AG09309 (cell line): ENCODE results near the gene PTAFR.

ENCODE experiments used
- DNase-seq: peaks from one replicate; pipeline ENCODE4 v3.0.0-alpha.2; 2010; ENCODE audit warnings: low read depth
- H3K4me3 ChIP-seq: 2 replicates; pipeline ENCODE4 v1.5.1; 2011; ENCODE audit warnings: mild to moderate bottlenecking, low read depth, low read length, moderate library complexity; ENCODE audit not compliant: control insufficient read depth
- TF ChIP-seq, protein P1 (sequence below): IDR thresholded peaks from 2 replicates; pipeline ENCODE4 v1.5.1; 2011; ENCODE audit warnings: mild to moderate bottlenecking, low read depth, low read length, inconsistent platforms; ENCODE audit not compliant: insufficient read depth, control insufficient read depth; ENCODE audit errors: missing control alignments

The PTAFR gene

DNA sequence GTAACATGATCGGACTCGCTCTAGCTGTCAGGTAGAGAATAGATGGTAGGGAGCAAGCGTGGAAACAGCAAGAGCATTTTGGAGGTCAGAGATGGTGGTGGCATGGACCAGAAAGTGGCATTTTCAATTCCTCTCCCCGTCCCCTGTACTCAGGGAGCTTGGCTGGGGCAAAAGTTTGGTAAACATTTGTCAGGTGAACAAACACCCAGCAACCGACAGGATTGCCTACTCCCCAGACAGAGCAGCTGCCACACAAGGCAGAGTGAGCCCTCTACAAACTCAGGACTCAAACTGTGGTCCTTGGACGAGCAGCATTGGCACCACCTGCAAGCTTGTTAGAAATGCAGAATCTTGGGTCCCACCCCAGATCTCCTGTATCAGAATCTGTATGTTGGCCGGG, 14.3 kb downstream of the PTAFR start:
- DNase-seq, result no peak
- TF ChIP-seq, protein P1, sequence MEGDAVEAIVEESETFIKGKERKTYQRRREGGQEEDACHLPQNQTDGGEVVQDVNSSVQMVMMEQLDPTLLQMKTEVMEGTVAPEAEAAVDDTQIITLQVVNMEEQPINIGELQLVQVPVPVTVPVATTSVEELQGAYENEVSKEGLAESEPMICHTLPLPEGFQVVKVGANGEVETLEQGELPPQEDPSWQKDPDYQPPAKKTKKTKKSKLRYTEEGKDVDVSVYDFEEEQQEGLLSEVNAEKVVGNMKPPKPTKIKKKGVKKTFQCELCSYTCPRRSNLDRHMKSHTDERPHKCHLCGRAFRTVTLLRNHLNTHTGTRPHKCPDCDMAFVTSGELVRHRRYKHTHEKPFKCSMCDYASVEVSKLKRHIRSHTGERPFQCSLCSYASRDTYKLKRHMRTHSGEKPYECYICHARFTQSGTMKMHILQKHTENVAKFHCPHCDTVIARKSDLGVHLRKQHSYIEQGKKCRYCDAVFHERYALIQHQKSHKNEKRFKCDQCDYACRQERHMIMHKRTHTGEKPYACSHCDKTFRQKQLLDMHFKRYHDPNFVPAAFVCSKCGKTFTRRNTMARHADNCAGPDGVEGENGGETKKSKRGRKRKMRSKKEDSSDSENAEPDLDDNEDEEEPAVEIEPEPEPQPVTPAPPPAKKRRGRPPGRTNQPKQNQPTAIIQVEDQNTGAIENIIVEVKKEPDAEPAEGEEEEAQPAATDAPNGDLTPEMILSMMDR, result no peak
- H3K4me3 ChIP-seq, result no peak overlapping the region

DNA sequence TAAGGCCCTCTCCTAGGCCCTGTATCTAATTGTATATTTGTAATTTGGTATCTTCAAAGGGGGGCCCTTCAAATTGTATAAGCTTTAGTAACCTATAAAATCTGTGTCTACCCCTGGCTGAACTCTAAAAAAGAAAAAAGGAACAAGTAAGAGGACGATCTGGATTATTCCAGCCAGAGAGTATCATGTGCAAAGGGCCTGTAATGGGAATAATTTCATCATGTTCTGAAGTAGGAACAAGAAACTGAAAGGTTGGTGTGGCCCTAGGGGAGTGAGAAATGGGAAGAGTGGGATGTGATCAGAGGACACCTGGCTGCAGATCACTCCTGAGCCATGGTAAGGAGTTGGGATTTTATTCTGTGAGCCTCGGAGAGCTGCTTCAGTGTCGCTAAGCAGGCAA, 14.7 kb downstream of the PTAFR start:
- TF ChIP-seq, protein P1, result no peak
- H3K4me3 ChIP-seq, result no peak overlapping the region
- DNase-seq, result no peak

DNA sequence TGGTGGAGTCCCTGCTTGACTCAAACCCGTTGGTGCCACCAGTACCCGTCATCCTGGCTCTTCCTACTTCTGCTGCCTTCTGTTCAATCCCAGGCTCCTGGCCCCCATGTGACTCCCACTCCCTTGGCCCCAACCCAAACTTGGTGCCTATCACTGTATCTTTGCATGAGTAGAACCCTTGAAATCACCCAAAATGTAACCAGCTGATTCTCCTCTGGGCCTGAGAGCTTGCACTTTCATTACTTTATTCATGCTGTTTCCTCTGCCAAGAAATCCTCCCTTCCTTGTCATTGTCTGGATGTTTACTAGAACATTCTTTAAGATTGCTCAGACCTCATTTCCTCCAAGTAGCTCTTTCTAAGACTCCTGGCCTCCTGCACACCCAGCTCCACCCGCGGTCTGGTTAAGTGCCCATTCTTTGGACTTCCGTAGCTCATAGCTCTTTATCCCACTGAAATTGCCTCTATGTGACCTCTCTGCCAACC, 15.7 kb downstream of the PTAFR start:
- TF ChIP-seq, protein P1, result no peak
- DNase-seq, result peak; percentile 49
- H3K4me3 ChIP-seq, result no peak overlapping the region

DNA sequence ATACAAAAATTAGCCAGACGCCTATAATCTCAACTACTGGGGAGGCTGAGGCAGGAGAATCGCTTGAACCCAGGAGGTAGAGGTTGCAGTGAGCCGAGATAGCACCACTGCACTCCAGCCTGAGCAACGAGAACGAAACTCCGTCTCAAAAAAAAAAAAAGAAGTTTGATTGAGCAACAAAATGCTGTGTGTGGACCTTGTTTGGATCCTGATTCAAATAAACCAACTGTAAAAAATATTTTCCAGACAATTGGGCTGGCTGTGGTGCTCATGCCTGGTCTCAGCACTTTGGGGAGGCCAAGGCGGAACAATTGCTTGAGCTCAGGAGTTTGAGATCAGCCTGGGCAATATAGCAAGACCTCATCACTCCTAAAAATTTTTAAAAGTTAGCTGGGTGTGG, 16.8 kb downstream of the PTAFR start:
- no peak overlapping the region for H3K4me3 ChIP-seq
- DNase-seq, result no peak
- TF ChIP-seq, protein P1, result no peak

DNA sequence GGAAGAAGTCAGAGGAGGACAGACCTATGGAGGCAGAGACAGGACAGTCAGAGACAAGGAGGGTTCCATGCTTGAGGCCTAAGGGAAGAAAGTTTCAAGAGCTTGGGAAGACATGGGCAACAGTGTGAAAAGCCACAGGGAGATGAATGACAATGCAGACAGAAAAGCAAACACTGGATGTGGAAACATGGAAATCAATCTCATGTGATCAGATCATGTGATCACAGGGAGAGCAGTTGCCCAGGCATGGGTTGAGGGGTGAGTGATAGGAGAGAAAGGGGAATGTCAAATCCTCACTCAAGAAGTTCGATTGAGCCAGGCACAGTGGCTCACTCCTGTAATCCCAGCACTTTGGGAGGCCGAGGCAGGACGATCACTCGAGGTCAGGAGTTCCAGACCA, 17.2 kb downstream of the PTAFR start:
- no peak for DNase-seq
- TF ChIP-seq, protein P1, result no peak
- H3K4me3 ChIP-seq, result no peak overlapping the region

DNA sequence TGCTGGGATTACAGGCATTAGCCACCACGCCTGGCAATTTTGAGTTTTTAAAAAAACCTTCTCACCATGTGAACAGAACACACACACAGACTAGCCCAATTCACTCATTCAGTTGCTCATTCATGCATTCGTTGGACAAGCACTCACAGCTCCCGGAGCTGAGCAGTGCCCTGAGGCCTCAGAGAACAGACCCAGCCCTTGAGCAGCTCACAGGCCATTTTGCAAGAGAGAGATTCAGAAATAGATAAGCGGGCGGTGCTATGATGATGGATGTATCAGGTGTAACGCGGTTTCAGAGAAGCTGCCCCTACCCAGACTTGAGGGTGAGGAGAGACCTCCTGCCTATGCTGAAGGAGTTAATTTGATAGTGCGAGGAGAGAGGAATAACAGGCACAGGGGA, 18.6 kb downstream of the PTAFR start:
- no peak overlapping the region for H3K4me3 ChIP-seq
- DNase-seq, result no peak
- TF ChIP-seq, protein P1, result no peak

DNA sequence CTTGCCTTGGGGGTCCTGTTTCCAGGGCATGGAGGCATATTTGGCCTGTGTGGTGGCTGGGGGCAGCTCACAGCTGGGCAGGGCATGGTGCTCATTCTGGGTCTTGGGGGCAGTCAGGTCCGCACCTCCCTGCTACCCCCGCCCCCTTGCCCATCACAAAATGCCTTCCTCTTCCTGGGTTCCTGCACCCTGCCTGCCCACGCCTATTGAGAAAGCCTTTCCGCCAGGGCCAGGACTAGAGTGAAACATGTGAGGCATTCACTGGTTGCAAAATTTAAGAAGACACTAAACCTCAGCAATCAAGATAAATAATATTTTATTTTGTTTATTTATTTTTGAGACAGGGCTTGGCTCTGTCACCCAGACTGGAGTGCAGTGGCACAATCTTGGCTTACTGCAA, 19.7 kb downstream of the PTAFR start:
- no peak for DNase-seq
- TF ChIP-seq, protein P1, result no peak

More for the DNA sequence above, 19.7 kb downstream of the PTAFR start:
- H3K4me3 ChIP-seq, result no peak overlapping the region
